PFSK-1 (cell line): ENCODE results near the gene TRIM54.

Experiments used
- POLR2AphosphoS5 ChIP-seq: IDR thresholded peaks from 2 replicates; pipeline ENCODE4 v1.6.1; 2012; ENCODE audit warnings: low read depth, mild to moderate bottlenecking, control low read depth, low read length, moderate library complexity
- TF ChIP-seq, protein P1 (sequence below), 2 experiments: IDR thresholded peaks; 2 replicates each; pipeline versions ENCODE4 v1.6.1 to v1.8.0; 2011 to 2012; ENCODE audit warnings: low read depth in 2 of 2, low read length in 2 of 2, control low read depth in 1 of 2, inconsistent platforms in 1 of 2, mild to moderate bottlenecking in 1 of 2, moderate library complexity in 1 of 2; ENCODE audit not compliant: insufficient read depth in 1 of 2

DNA sequence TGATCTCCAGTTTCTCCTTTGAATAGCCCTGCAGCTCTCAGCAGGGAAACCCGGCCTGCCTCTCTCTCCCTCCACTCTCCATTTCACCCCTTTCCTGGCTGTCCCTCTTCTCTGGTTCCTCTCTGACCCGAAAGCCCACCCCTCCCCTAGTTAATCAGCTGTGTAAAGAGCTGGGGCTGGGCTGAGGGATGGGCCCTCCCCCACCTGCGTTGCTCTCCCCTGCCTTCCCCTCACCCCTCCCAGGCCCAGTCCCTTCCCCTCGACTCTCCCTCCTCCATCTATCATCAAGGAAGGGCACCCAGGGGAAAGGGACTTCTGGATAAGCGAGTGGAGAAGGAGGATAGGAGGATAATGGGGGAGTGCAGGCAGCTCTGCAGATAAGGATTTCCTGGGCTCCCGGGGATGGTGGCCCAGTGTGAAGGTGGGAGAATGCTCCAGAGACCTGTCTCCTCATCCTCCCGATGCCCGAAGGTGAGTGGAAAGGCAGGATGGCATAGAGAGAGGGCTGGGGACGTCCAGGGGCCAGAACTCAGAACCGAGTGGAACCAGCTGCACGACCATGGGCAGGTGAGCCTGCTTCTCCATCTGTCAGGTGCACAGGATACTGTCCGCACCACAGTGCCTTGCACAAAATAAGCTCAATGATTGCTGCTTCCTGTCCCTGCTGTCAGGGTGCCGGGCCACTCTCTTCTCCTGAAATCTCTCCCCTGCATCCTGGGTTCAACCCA, 31.4 kb upstream of the TRIM54 start:
- TF ChIP-seq POLR2AphosphoS5 = no peak
- TF ChIP-seq, protein P1, sequence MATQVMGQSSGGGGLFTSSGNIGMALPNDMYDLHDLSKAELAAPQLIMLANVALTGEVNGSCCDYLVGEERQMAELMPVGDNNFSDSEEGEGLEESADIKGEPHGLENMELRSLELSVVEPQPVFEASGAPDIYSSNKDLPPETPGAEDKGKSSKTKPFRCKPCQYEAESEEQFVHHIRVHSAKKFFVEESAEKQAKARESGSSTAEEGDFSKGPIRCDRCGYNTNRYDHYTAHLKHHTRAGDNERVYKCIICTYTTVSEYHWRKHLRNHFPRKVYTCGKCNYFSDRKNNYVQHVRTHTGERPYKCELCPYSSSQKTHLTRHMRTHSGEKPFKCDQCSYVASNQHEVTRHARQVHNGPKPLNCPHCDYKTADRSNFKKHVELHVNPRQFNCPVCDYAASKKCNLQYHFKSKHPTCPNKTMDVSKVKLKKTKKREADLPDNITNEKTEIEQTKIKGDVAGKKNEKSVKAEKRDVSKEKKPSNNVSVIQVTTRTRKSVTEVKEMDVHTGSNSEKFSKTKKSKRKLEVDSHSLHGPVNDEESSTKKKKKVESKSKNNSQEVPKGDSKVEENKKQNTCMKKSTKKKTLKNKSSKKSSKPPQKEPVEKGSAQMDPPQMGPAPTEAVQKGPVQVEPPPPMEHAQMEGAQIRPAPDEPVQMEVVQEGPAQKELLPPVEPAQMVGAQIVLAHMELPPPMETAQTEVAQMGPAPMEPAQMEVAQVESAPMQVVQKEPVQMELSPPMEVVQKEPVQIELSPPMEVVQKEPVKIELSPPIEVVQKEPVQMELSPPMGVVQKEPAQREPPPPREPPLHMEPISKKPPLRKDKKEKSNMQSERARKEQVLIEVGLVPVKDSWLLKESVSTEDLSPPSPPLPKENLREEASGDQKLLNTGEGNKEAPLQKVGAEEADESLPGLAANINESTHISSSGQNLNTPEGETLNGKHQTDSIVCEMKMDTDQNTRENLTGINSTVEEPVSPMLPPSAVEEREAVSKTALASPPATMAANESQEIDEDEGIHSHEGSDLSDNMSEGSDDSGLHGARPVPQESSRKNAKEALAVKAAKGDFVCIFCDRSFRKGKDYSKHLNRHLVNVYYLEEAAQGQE (IDR thresholded peaks at IDR 0.05; ENCODE audit: insufficient read depth in 1 of 2, low read depth in 2 of 2, low read length in 2 of 2) = no peak
